B cell (primary cell): Measurements from ENCODE around the gene TYSND1. TPM values are rescaled to one million over a fixed set of nuclear protein-coding genes. Genes with fewer than 3 reads are reported as not detected.

ENCODE experiments used
- ATAC-seq: fragments of 200-7000 bp; cut with Tn5 transposase; one replicate; pipeline ENCODE4 v1.10.0; 2021; ENCODE audit warnings: low read depth, mild to moderate bottlenecking, moderate number of reproducible peaks, moderate library complexity
- CTCF ChIA-PET: fragments of 350-600 bp; sonication (Branson Sonifier 250); formaldehyde crosslinking; loops from one replicate; lab custom pipeline; 2021; ENCODE audit warnings: antibody characterized with exemption, inconsistent platforms; lab: Charles Lee
- POLR2A ChIA-PET: fragments of 350-600 bp; sonication (Branson Sonifier 250); formaldehyde crosslinking; loops from one replicate; lab custom pipeline; 2021; ENCODE audit warnings: antibody characterized with exemption; lab: Charles Lee
- DNase-seq: peaks from one replicate; pipeline ENCODE4 v3.0.0; 2013
- H2AFZ ChIP-seq: 2 replicates; pipeline ENCODE4 v1.6.1; 2012; ENCODE audit warnings: mild to moderate bottlenecking, low read depth, low read length; ENCODE audit not compliant: insufficient read depth, poor library complexity, severe bottlenecking
- H3K27ac ChIP-seq, 2 donors: 1 replicate in 1 of 2; 2 replicates in 1 of 2; pipeline ENCODE4 v1.5.1; 2012 to 2013; ENCODE audit warnings: low read length in 2 of 2, mild to moderate bottlenecking in 2 of 2, moderate library complexity in 1 of 2
- H3K27me3 ChIP-seq, 4 experiments: fragments of 200-600 bp in 1 of 4; sonication (generic) in 1 of 4; replicated peaks in 1 of 4; 1 replicate in 2 of 4; 2 replicates in 2 of 4; pipeline versions ENCODE4 v1.6.1 to v1.7.0; 2013 to 2016; ENCODE audit warnings: low read length in 3 of 4, mild to moderate bottlenecking in 2 of 4, mixed read lengths in 1 of 4, moderate library complexity in 1 of 4; ENCODE audit not compliant: insufficient read depth in 4 of 4, control insufficient read depth in 3 of 4; ENCODE audit errors: control extremely low read depth in 1 of 4
- H3K36me3 ChIP-seq, 2 experiments: replicated peaks in 1 of 2; 1 replicate in 1 of 2; 2 replicates in 1 of 2; pipeline versions ENCODE4 v1.6.1 to v1.7.1; 2013; ENCODE audit warnings: low read length in 1 of 2; ENCODE audit not compliant: insufficient read depth in 2 of 2, control insufficient read depth in 1 of 2; ENCODE audit errors: control extremely low read depth in 1 of 2, extremely low read depth in 1 of 2
- H3K4me1 ChIP-seq, 2 donors: fragments of 200-600 bp in 1 of 2; sonication (generic) in 1 of 2; 1 replicate in 1 of 2; 2 replicates in 1 of 2; pipeline versions ENCODE4 v1.5.1 to v1.6.1; 2013 to 2017; ENCODE audit warnings: low read length in 2 of 2; ENCODE audit not compliant: control insufficient read depth in 2 of 2, insufficient read depth in 2 of 2
- H3K4me2 ChIP-seq: replicated peaks from 2 replicates; pipeline ENCODE3; 2012; ENCODE audit warnings: mild to moderate bottlenecking, low read depth, low read length; ENCODE audit not compliant: poor library complexity, severe bottlenecking
- H3K4me3 ChIP-seq, 5 experiments: fragments of 200-600 bp in 1 of 5; sonication (generic) in 1 of 5; 1 replicate in 3 of 5; 2 replicates in 2 of 5; pipeline versions ENCODE4 v1.5.1 to v1.7.0; 2011 to 2016; ENCODE audit warnings: low read length in 4 of 5, mild to moderate bottlenecking in 4 of 5, low read depth in 2 of 5, control low read depth in 1 of 5, moderate library complexity in 1 of 5; ENCODE audit not compliant: insufficient read depth in 1 of 5; ENCODE audit errors: control extremely low read depth in 1 of 5, extremely low read depth in 1 of 5
- H3K79me2 ChIP-seq: fragments of 200-600 bp; sonication (generic); one replicate; pipeline ENCODE4 v1.6.0; 2016; ENCODE audit warnings: low read length; ENCODE audit not compliant: control insufficient read depth, insufficient read depth
- H3K9ac ChIP-seq: fragments of 200-600 bp; sonication (generic); 2 replicates; pipeline ENCODE4 v1.6.1; 2017; ENCODE audit warnings: mild to moderate bottlenecking, low read length, moderate library complexity
- H3K9me3 ChIP-seq, 3 donors: one replicate each; pipeline versions ENCODE4 v1.6.1 to v1.7.1; 2013; ENCODE audit warnings: low read length in 2 of 3; ENCODE audit not compliant: control insufficient read depth in 2 of 3, insufficient read depth in 1 of 3; ENCODE audit errors: control extremely low read depth in 1 of 3
- H4K20me1 ChIP-seq: 2 replicates; pipeline ENCODE4 v1.6.0; 2012; ENCODE audit warnings: mild to moderate bottlenecking, low read length; ENCODE audit not compliant: insufficient read depth, control insufficient read depth, poor library complexity, severe bottlenecking
- H3K27ac Mint-ChIP-seq: one replicate; pipeline ENCODE4 v1.8.0; 2021; ENCODE audit warnings: mixed read lengths
- H3K27me3 Mint-ChIP-seq: one replicate; pipeline ENCODE4 v1.8.0; 2021; ENCODE audit warnings: mixed read lengths
- H3K4me1 Mint-ChIP-seq: one replicate; pipeline ENCODE4 v1.8.0; 2021; ENCODE audit warnings: mixed read lengths
- H3K4me3 Mint-ChIP-seq: one replicate; pipeline ENCODE4 v1.8.0; 2021; ENCODE audit warnings: mixed read lengths
- H3K9me3 Mint-ChIP-seq: one replicate; pipeline ENCODE4 v1.8.0; 2022; ENCODE audit warnings: mixed read lengths; ENCODE audit not compliant: insufficient read depth
- EZH2 ChIP-seq: IDR thresholded peaks from 2 replicates; pipeline ENCODE4 v1.6.1; 2012; ENCODE audit warnings: borderline replicate concordance, low read depth, mild to moderate bottlenecking, moderate library complexity, low read length; ENCODE audit not compliant: insufficient read depth, poor library complexity, severe bottlenecking
- WGBS: methylation state at CpG from one replicate; pipeline ENCODE4 v1.1.5; 2013; ENCODE audit warnings: missing lambda C conversion rate; ENCODE audit not compliant: insufficient coverage; 5-methylcytosine and 5-hydroxymethylcytosine counted together
- intact Hi-C: fragments of 100-400 bp; cut with micrococcal nuclease; formaldehyde crosslinking; loops from one replicate; pipeline ENCODE4 v1.10.0; 2022
- polyA plus RNA-seq: library from polyadenylated mRNA; depleted of rRNA; stranded (reverse); fragments of >200 nt; gene quantifications from 2 replicates; pipeline ENCODE4 v1.2.3, GENCODE V29; 2012
- total RNA-seq, 2 donors: library from RNA; stranded (reverse); fragments of 120-200 nt in 1 of 2; gene quantifications; 1 replicate in 1 of 2; 2 replicates in 1 of 2; pipeline versions ENCODE4 v1.2.3 to v1.2.4, GENCODE V29; 2013 to 2022
- TF ChIP-seq, protein P1 (sequence below): fragments of 200-600 bp; IDR thresholded peaks from one replicate; pipeline ENCODE4 v1.8.0; 2022; ENCODE audit warnings: antibody characterized with exemption, mild to moderate bottlenecking

TYSND1 gene
- total and polyA plus RNA-seq, 2 donors (not counting 1 experiment from before 2014, with no cell fraction given): 28.0 to 34.1 TPM

GRCh38 chr10:70137927-70138883, 8.3 kb downstream of the TYSND1 start:
- POLR2A ChIA-PET: no interaction called here
- intact Hi-C loops: no loop called here
- TF ChIP-seq, protein P1, sequence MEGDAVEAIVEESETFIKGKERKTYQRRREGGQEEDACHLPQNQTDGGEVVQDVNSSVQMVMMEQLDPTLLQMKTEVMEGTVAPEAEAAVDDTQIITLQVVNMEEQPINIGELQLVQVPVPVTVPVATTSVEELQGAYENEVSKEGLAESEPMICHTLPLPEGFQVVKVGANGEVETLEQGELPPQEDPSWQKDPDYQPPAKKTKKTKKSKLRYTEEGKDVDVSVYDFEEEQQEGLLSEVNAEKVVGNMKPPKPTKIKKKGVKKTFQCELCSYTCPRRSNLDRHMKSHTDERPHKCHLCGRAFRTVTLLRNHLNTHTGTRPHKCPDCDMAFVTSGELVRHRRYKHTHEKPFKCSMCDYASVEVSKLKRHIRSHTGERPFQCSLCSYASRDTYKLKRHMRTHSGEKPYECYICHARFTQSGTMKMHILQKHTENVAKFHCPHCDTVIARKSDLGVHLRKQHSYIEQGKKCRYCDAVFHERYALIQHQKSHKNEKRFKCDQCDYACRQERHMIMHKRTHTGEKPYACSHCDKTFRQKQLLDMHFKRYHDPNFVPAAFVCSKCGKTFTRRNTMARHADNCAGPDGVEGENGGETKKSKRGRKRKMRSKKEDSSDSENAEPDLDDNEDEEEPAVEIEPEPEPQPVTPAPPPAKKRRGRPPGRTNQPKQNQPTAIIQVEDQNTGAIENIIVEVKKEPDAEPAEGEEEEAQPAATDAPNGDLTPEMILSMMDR: no peak
- no peak for TF ChIP-seq EZH2
- no peak overlapping the region for H3K4me2 ChIP-seq
- H3K4me1 Mint-ChIP-seq: peaks cover 12% of the 10 kb centered on the region
- no peak for ATAC-seq
- no peak overlapping the region for H3K4me3 Mint-ChIP-seq
- no peak overlapping the region for H2AFZ ChIP-seq
- H3K9ac ChIP-seq: no peak overlapping the region
- CTCF ChIA-PET: interaction anchor here (4.1 kb wide), 1 partner anchor 8 kb away, joined by 22 read pairs; the partner anchor contains the start of gene TYSND1
- no peak overlapping the region for H3K4me3 ChIP-seq
- 96% methylated on average over 12 of the region's 14 CpGs for WGBS
- H3K27me3 Mint-ChIP-seq: no peaks in the 10 kb centered on the region
- H3K9me3 ChIP-seq: no peaks in the 10 kb centered on the region
- peaks cover 0 to 4% of the 10 kb centered on the region in 2 experiments for H3K36me3 ChIP-seq
- DNase-seq: no peak
- no peaks in the 10 kb centered on the region for H3K27me3 ChIP-seq
- no peak overlapping the region for H3K27ac ChIP-seq
- peaks cover 15% of the 10 kb centered on the region for H3K79me2 ChIP-seq
- H3K27ac Mint-ChIP-seq: no peak overlapping the region
- peaks cover 32% of the 10 kb centered on the region for H4K20me1 ChIP-seq
- no peaks in the 10 kb centered on the region for H3K4me1 ChIP-seq
- H3K9me3 Mint-ChIP-seq: no peaks in the 10 kb centered on the region

DNA sequence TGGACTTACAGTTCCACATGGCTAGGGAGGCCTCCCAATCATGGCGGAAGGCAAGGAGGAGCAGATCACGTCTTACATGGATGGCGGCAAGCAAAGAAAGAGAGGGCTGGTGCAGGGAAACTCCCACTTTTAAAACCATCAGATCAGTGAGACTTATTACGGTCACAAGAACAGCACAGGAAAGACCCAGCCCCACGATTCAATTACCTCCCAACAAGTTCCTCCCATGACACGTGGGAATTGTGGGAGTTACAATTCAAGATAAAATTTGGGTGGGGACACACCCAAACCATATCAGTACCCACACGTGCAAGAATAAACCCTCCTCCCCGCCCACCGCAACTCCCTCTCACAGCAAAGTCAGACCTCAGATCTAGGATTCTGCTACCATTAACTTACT, 9.4 kb downstream of the TYSND1 start:
- Mint-ChIP-seq H3K4me3 (no peak overlapping the region), H3K9me3 (no peaks in the 10 kb centered on the region), H3K4me1 (peaks cover 16% of the 10 kb centered on the region), H3K27me3 (no peaks in the 10 kb centered on the region), H3K27ac (no peak overlapping the region)
- Histone ChIP-seq H3K27me3 (peaks cover 0 to 7% (median 0%) of the 10 kb centered on the region in 4 experiments), H3K4me3 (no peak overlapping the region), H3K9me3 (no peaks in the 10 kb centered on the region), H3K27ac (no peak overlapping the region), H3K36me3 (peaks cover 0 to 2% of the 10 kb centered on the region in 2 experiments), H3K4me2 (no peak overlapping the region), H4K20me1 (peaks cover 26% of the 10 kb centered on the region), H3K9ac (no peak overlapping the region), H2AFZ (no peak overlapping the region), H3K79me2 (peaks cover 8% of the 10 kb centered on the region), H3K4me1 (peaks cover 7% of the 10 kb centered on the region in 2 donors)
- ChIA-PET POLR2A (no interaction called here), CTCF (interaction anchor here (2.6 to 4.1 kb wide), 2 partner anchors 10 to 21 kb away, joined by 13 to 22 read pairs; partner anchors contain the start of gene TYSND1)
- no peak for DNase-seq
- WGBS: 90% methylated on average over 5 of the region's 9 CpGs
- TF ChIP-seq, protein P1: no peak
- ATAC-seq: no peak
- intact Hi-C loops: no loop called here
